ENCODE results near the gene HOXC4.

Gene HOXC4

DNA sequence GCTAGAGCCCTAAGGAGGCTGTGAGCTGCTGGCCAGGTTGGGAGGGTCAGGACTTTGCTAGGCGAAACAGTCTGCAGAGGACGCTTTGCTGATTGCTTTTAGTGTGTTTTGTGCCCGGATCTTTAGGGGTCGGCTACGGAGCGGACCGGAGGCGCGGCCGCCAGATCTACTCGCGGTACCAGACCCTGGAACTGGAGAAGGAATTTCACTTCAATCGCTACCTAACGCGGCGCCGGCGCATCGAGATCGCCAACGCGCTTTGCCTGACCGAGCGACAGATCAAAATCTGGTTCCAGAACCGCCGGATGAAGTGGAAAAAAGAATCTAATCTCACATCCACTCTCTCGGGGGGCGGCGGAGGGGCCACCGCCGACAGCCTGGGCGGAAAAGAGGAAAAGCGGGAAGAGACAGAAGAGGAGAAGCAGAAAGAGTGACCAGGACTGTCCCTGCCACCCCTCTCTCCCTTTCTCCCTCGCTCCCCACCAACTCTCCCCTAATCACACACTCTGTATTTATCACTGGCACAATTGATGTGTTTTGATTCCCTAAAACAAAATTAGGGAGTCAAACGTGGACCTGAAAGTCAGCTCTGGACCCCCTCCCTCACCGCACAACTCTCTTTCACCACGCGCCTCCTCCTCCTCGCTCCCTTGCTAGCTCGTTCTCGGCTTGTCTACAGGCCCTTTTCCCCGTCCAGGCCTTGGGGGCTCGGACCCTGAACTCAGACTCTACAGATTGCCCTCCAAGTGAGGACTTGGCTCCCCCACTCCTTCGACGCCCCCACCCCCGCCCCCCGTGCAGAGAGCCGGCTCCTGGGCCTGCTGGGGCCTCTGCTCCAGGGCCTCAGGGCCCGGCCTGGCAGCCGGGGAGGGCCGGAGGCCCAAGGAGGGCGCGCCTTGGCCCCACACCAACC lies 23.9 kb upstream of the HOXC4 start:
- no peak for DNase-seq (ENCODE audit: low spot score)

DNA sequence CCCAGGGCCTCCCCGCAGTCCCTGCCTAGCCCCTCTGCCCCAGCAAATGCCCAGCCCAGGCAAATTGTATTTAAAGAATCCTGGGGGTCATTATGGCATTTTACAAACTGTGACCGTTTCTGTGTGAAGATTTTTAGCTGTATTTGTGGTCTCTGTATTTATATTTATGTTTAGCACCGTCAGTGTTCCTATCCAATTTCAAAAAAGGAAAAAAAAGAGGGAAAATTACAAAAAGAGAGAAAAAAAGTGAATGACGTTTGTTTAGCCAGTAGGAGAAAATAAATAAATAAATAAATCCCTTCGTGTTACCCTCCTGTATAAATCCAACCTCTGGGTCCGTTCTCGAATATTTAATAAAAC lies 23.2 kb upstream of the HOXC4 start:
- DNase-seq (ENCODE audit: low spot score) = no peak

DNA sequence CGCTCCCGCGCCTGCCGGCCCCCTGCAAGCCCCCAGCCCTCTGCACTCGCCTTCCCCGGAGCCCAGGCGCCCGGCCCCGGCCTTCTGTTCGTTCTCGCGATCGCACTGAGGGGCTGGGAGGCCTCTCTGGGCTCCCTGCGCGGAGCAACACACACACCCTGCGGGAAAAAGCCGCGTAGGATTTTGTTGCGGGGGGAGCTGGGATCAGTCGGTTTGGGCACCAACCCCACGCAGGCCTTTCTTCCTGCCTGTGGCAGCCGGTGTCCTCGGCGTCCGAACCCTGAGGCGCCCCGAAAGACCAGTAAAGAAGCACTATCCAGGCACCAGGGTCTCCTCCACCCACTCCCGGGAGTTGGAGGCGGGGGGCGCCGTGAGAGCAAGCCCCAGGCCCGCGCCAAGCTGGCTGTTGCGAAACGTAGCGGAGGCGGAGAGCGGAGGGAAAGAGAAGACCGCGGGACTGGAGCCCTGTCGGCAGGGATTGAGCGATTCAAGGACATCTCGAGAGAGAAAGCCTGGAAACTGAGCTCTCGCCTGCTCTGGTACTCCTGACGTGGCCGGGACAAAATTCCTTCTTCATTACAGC lies 22.7 kb upstream of the HOXC4 start:
- no peak for DNase-seq (ENCODE audit: low spot score)

DNA sequence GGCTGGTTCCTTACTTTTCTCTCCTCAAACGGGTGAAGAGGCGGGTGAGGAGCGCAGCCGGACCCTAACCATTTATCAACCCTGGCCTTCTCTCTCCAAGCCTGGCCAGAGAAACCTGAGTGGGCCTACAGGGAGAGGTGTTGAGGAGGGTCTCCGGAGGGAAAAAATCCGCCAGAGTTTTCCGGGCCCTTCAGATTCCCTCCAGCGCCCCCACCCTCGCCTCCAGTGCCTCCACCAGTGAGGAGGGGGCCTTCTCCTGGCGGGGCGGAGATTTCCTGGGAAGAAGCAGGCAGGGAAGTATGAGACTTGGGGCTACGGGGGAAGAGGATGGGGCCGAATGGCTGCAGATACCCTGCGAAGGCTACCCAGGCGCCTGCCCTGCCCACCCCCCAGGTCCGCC lies 22.2 kb upstream of the HOXC4 start:
- DNase-seq (ENCODE audit: low spot score) = no peak

DNA sequence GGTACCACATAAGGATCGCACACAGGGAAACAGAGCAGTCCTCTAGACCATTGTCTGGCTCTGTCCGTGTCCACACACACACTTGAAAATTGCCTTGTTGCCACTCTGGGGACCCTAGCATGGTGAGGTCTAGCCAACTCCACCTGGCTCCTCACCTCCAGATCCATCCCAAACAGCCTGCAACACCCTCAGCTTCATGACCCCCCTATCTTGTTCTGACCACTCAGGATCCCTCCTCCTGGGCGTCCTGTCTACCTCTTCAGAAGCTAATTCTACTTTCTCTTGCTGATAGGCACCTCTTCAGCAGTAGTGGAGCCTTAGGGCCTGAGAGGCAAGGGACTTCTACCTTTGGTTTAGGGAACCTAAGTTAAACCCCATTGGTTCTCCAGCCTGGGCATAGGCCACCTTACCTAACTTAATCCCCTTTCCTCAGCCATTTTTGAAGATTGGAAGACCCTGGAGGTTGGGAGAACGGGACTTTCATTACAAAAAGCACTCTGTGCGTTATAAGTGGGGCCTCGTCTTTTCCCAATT lies 21.5 kb upstream of the HOXC4 start:
- peak; percentile 64 for DNase-seq (ENCODE audit: low spot score)

DNA sequence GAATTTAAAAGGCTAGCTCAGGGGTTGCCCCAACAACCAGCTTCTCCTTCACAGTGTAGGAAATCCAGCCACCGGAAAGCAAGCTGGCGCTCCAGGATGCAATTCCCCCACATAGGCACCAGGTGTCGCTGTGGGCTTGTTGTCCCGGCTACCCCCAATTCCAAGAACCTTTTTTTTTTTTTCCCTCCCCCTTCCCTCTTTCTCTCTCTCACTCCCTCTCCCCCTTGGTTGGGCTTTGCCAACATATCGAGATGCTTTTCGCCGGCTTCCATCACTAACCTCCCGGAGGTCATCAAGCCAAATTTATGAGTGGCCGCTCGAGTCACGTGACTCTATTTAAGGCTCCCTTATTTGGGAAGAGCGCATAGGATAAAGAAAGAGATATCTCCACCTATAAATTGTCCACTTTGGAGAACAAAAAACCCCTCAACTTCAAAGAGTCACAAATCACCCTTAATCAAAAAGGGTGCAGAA lies 21.0 kb upstream of the HOXC4 start, which contains the start of gene HOXC5:
Gene HOXC5, plus strand, starts transcription at position 424 of the 474 bp plus-strand sequence. CDS start 73 bp downstream, outside the sequence.
- peak; percentile 85 for DNase-seq (ENCODE audit: low spot score)

DNA sequence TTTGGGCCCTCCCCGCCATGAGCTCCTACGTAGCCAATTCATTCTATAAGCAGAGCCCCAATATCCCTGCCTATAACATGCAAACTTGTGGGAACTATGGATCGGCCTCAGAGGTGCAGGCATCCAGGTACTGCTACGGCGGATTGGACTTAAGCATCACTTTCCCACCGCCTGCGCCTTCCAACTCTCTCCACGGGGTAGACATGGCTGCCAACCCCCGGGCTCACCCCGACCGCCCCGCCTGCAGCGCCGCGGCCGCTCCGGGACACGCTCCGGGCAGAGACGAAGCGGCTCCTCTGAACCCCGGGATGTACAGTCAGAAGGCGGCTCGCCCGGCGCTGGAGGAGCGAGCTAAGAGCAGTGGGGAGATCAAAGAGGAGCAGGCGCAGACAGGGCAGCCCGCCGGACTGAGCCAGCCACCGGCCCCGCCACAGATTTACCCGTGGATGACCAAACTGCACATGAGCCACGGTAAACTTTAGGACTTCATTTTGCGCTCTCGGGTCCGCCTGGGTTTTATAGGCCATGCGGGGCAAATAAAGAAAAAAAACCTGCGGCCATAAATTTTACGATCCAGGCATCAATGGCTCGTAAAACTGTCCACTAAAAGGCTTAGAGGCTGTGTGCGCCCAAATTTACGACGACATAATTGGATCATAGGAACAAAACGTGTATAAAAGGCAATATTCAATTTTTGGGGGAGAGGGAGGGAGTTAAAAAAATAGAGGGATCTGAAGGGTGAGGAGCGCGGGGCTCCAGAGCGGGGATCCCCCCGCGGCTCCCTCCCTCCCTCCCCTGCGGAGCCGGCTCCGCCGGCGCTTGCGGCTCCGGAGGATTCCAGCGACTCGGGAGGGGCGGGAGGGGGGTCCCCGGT lies 20.3 kb upstream of the HOXC4 start:
- no peak for DNase-seq (ENCODE audit: low spot score)

DNA sequence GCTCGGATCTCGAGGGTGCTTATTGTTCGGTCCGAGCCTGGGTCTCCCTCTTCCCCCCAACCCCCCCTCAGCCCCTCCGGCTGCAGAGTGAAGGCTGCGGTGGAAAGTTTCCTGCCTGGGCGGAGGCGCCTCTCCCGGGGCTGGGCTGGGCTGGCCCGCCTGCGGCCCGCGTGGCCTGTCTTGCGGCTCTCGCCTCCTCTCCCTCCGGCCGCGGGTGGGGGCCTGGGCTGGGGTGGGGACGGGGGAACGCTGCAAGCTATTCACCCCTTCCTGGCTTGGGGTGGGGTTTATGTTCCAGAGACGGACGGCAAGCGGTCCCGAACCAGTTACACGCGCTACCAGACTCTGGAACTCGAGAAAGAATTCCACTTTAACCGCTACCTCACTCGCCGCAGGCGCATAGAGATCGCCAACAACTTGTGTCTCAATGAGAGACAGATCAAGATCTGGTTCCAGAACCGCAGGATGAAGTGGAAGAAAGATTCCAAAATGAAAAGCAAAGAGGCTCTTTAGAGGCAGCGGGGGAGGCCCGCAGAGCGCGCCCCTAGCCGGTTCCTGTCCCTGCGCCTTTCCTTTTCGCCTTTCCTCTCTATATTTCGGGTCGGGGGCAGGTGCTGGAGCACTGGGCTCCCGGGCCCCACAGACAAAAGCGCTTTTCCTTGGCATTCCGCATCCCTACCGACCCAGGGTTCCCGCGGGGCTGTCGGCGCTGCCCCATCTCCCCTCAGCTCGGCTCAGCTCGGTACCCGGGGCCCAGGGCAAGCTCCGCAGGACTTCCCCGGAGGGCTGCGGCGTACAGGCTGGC lies 19.5 kb upstream of the HOXC4 start:
- DNase-seq (ENCODE audit: low spot score) = no peak

DNA sequence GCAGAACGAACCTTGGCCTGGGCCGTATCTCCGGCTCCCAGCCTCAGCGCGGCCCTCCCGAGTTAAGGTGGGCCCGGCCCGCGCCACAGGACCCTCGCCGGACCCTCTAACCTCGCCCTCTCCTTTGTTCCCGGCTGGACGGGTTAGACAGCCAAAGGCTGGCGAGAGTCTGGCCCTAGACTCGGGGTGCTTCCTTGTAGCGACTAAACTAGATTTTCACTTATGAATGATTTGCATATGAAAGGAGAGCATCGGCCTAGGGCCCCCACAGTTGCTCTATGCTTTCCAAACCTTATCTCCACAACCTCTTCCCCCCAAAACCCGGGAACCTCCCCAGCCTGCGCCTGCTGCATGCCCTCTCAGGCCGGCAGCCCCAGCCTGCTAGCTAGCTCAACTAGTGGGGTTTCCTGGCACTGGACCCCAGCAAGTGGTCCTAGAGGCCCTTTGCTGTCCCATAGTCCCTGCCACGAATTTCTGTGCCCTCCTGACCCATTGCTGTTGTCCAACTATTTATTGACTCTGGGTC lies 18.8 kb upstream of the HOXC4 start:
- no peak for DNase-seq (ENCODE audit: low spot score)

DNA sequence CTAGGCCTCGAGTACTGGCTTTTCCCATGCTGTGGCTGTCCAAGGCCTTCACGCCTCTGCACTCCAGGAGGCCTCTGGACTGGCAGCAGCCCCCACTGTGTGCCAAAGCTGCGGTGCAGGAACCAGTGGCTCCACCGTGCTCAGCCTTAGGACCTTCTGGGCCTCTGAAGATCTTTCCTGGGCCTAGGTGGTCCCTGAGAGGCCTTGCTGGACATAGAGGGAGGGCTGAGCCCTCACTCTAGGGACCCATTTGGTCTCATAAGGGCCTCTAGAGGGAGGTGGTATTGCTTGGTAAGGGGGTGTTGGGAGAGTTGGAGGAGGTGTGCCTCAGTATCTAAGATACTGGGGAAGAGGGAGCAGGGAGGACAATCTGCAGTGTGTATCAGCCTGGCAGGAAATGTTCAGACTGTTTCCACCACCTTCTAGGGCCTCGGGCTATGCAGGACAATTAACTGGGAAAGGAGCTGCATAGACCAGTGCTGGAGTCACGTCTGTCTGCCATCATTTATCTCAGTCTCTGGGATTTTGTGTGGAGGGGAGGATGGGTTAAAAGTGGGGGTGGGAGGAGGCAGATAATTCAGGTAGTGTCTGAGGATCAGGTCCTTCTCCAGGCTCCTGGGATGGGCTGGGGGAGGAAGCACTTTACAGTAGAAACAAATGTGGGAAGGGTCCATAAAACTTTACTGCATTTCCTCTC lies 17.9 kb upstream of the HOXC4 start:
- no peak for DNase-seq (ENCODE audit: low spot score)

DNA sequence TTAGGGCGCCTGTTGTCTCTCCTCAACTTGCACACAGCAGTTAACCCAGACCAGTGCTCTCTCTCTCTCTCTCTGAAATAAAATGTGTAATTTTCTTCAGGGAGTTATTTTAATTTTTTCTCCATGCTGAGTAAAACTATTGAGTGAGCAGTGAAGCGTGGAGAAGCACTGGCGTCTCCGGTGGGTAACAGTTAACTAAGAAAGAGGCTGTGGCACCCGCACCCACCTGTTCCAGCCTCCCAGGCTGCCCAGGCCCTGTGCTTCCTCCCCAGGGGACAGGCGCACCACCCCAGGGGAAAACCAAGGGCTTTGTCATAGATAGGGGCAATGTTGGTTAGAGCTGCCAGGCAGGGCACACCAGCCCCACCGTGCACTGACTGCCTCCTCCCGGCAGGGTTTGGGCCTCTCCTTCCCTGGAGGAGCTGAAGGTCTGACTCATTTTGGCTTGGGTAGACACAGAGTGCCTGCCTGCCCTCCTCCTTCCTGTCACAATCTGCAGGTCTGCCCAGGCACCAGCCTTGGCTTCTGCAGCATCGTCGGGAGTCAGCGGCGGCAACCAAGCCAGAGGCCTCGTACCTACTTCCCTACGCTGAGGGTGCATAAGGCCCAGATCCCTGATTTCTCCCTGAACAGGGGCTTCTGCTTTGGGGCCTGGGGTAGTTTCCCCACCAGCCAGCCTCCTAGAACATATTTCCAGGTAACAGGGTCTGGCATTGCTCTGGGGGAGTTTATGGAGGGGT lies 16.8 kb upstream of the HOXC4 start:
- no peak for DNase-seq (ENCODE audit: low spot score)

DNA sequence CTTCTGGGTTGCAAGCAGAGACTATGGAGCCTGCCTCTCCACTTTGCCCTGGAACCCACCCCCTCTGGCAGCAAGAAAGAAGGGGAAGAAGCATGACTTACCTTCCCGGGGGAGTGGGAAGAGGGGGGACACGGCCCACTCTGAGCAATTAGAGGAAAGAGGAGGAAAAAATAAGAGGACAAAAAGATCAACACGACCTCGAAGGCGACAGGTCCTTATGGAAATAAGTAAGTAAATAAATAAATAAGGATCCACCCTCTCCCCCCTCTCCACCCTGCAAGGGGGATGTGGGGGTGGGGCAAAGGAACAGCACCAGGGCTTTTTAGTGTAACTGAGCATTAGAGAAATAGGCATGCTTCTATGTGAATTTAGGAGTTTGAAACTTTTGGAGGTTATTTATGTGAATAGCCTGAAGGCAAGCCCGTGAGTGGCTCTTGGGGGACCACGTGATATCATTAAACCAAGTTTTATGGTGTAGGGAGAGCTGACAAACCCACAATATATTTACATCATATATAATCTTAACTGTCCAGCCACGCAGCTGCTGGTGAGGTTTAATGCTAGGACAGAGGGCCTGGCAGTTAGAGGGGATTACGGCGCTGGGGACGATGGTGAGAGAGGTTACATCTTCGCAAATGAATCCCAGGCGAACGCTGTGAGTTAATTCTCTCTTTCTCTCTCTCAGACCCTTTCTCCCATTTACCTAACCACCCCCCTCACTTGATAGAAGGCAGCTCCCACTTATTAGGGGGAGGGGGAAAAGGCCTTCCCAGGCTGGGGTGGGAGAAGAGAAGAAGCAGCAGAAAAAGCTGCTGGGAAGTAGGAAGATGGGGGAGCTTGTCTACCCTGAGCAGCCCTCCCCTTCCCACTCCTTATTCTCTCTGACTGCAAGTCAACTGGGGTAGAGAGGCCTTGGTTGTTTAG lies 16.0 kb upstream of the HOXC4 start:
- no peak for DNase-seq (ENCODE audit: low spot score)

DNA sequence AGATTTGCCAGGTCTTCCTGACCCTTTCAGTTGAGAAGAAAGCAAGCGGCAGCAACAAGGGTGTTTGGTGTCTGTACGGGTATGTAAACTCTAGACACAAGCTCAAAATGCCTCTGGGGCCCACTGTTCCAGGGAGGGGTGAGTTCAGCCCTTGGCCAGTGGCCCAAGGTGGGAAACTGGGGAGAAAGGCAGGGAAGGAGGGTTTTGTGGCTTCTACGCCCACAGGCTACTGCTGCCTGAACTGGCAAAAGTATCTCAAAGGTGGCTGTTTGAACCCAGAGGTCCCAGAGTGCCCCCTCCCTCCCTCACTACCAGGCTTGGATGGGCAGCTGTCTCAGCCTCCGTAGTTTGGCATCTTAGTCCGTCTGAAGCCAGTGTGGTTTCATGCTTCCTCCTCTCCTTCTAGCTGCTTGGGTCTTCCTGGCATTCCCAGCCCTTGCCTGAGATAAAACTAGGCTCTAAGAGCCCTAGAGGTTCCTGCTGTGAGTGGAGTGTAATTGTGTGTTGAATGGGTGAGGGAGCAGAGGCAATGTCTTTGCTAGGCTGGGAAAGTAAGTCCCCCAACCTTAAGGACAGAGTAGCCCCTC lies 15.3 kb upstream of the HOXC4 start:
- no peak for DNase-seq (ENCODE audit: low spot score)

DNA sequence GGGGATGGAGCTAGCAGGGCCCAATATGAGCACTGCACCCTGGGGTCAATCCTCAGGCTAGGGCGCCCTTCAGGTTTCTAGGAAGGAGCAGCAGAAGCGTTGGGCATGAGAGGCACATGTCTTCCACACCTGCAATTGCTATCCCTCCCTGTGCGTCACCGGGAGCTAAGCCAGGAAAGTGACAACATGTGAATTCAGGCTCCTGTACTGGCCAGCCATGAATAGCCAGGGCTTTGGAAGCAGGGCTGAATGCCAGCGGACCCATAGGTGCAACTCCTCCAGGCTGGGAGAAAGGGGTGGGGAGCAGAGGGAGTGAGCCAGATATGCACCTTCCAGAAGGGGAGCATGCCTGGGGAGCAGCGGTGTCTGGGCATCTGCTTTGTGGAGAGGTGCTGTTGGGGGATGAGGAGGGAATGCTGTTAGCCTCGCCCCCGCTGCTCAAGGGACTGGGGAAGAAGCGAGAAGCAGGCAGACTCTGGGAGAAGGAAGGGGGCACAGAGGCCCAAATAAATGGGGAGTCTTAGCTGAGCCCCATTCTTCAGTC lies 14.7 kb upstream of the HOXC4 start:
- DNase-seq (ENCODE audit: low spot score) = no peak

DNA sequence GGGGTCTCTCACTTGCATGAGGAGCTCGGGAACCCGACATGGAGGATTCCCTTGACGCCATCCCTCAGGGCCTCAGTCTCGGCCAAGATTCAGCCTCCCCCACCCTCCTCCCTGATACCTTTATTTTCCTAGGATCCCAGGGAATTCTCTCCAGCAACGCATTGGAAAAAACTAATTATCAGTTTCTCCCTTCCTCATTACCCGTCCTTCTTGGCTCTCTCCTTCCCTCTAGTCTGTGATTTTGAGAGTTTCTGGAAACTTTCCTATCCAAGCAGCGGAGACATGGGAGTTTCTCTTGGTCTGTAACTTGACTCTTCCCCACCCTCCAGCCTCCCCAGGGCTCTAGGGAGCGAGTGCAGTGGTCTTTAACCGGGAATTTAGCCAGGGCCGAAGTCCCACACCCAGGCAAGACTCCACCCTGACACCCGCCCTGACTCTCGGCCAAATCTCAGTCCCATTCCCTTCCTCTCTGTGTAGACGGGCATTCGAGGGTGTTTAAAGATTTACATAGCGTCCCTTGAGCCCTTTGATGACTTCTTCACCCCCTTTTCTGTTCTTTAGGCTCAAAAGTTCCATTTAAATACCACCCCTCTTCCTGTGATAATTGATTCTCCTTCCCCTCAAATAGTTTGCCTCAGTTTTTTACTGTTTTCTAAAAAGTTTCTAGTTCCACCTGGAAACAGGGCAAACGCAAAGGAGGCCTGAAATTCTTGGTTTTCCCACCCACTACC lies 14.1 kb upstream of the HOXC4 start:
- no peak for DNase-seq (ENCODE audit: low spot score)

DNA sequence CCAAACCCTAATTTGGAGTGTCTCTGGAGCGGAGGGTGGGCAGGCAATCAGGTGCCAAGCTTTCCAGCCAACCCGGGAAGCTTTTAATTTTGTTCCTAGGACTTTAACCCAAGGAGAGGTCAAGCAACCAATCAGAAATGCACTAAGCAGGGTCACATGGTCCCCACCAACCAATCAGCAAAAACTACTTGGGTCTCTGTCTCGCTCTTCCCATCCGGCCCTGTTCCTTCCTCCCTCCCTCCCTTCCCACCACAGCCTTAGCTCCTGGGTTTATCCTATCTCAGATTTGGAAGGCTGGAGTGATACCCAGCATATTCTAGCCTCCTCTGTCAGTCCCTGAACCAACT lies 13.5 kb upstream of the HOXC4 start:
- peak; percentile 68 for DNase-seq (ENCODE audit: low spot score)

DNA sequence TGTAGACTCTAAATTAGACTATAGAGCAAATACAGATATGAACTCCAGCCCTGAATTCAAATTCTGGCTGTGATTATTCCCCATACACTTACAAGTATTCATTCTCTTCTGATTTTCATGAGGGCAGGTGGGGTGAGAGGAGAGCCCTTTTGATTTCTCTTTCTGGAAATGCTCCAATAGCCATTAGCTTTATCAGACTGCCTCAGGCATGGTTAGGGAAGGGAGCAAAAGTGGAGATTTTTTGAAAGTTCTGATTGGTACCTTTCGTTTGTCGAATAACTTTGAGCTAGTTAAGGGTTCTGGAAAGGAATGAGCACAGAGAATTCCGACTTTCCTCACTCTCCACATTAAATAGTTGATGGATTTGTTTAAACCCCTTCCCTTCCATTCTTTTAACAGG lies 13.0 kb upstream of the HOXC4 start:
- no peak for DNase-seq (ENCODE audit: low spot score)

All from cerebellar cortex (tissue), 1 donor.